Transverse colon (tissue), 4 donors: ENCODE measurements around the gene POLQ.

Experiments used
- CTCF ChIP-seq, 5 experiments: fragments of 200-600 bp in 3 of 5; fragments of 450-650 bp in 2 of 5; sonication (generic) in 3 of 5; IDR thresholded peaks; 1 replicate in 2 of 5; 2 replicates in 3 of 5; pipeline ENCODE4 v1.5.1; 2016 to 2017; ENCODE audit warnings: antibody characterized with exemption in 5 of 5, inconsistent platforms in 3 of 5, mild to moderate bottlenecking in 2 of 5, moderate library complexity in 1 of 5
- EP300 ChIP-seq: sonication (generic); formaldehyde crosslinking; IDR thresholded peaks from one replicate; pipeline ENCODE4 v1.6.1; 2017; ENCODE audit warnings: antibody characterized with exemption, low read depth
- POLR2A ChIP-seq: fragments of 450-650 bp; IDR thresholded peaks from one replicate; pipeline ENCODE4 v1.6.1; 2016; ENCODE audit warnings: antibody characterized with exemption, mild to moderate bottlenecking, moderate library complexity
- POLR2AphosphoS5 ChIP-seq, 3 donors: sonication (generic); formaldehyde crosslinking; IDR thresholded peaks; one replicate each; pipeline ENCODE4 v1.6.1; 2016; ENCODE audit warnings: antibody characterized with exemption in 3 of 3

GRCh38 chr3:121483290-121483689 lies 62.5 kb downstream of the POLQ start:
- TF ChIP-seq CTCF (IDR thresholded peaks at IDR 0.05) (no peak), POLR2AphosphoS5 (IDR thresholded peaks at IDR 0.05) (no peak), EP300 (no peak), POLR2A (no peak)
